OCI-LY1 (cell line): Measurements from ENCODE around the gene ITSN1.

Source experiments
- EZH2 ChIP-seq: fragments of 200-600 bp; sonication (generic), shearing (Covaris generic); IDR thresholded peaks from 2 replicates; pipeline ENCODE4 v1.8.0; 2017; ENCODE audit warnings: borderline replicate concordance, mixed run types, mild to moderate bottlenecking, antibody characterized with exemption, low read length, moderate library complexity, mixed read lengths
- TF ChIP-seq, protein P1 (sequence below): fragments of 200-600 bp; sonication (generic), shearing (Covaris generic); IDR thresholded peaks from 2 replicates; pipeline ENCODE4 v1.5.1; 2017; ENCODE audit warnings: mild to moderate bottlenecking, antibody characterized with exemption, low read length, moderate library complexity, mixed read lengths

DNA sequence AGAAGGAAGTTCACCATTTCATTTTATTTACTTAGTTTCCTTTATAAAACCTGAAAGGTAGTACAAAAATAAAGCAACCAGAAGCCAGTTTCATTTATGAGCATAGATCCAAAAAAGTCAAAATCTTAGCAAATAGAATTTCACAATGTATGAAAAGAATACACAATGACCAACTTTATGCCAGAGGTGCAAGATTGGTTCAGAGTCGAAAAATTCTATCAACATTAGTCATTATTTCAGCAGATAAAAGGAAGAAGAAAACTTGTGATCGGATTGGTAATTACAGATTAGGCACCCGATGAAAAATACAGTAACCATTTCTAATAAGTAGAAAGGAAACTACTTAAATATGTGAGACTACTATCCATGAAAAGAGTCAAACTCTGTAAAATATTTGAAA, 89.1 kb downstream of the ITSN1 start:
- TF ChIP-seq, protein P1, sequence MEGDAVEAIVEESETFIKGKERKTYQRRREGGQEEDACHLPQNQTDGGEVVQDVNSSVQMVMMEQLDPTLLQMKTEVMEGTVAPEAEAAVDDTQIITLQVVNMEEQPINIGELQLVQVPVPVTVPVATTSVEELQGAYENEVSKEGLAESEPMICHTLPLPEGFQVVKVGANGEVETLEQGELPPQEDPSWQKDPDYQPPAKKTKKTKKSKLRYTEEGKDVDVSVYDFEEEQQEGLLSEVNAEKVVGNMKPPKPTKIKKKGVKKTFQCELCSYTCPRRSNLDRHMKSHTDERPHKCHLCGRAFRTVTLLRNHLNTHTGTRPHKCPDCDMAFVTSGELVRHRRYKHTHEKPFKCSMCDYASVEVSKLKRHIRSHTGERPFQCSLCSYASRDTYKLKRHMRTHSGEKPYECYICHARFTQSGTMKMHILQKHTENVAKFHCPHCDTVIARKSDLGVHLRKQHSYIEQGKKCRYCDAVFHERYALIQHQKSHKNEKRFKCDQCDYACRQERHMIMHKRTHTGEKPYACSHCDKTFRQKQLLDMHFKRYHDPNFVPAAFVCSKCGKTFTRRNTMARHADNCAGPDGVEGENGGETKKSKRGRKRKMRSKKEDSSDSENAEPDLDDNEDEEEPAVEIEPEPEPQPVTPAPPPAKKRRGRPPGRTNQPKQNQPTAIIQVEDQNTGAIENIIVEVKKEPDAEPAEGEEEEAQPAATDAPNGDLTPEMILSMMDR, result no peak
- TF ChIP-seq EZH2, result no peak
